Panc1 (cell line): ENCODE data around the gene EMSY. TPM values are rescaled to one million over a fixed set of nuclear protein-coding genes. Genes with fewer than 3 reads are reported as not detected.

Source experiments
- ATAC-seq: fragments of 200-7000 bp; cut with Tn5 transposase; 2 replicates; pipeline ENCODE4 v1.9.1; 2020; ENCODE audit warnings: mild to moderate bottlenecking, moderate library complexity
- BruUV-seq: library from RNA; stranded (reverse); fragments of 400-500 nt; replicated peaks from 2 replicates; lab custom pipeline; 2021; lab: Mats Ljungman, UMichigan
- CTCF ChIA-PET: fragments of 300-600 bp; sonication (Branson Sonifier 250); formaldehyde crosslinking; loops from one replicate; lab custom pipeline; 2022; ENCODE audit warnings: antibody characterized with exemption; lab: Charles Lee
- POLR2A ChIA-PET: fragments of 300-600 bp; sonication (Branson Sonifier 250); formaldehyde crosslinking; loops from one replicate; lab custom pipeline; 2022; ENCODE audit warnings: antibody characterized with exemption; lab: Charles Lee
- DNase-seq: peaks from one replicate; pipeline ENCODE4 v3.0.0-alpha.2; 2010; ENCODE audit warnings: low read depth, low spot score
- H3K27ac ChIP-seq: 2 replicates; pipeline ENCODE4 v1.5.1; 2011; ENCODE audit warnings: mild to moderate bottlenecking, low read length, inconsistent platforms
- H3K27me3 ChIP-seq: fragments of 200-500 bp; sonication (Bioruptor generic); 2 replicates; pipeline ENCODE4 v1.6.0; 2014; ENCODE audit warnings: low read length, inconsistent platforms; ENCODE audit not compliant: control insufficient read depth, insufficient read depth
- H3K36me3 ChIP-seq: fragments of 200-500 bp; sonication (Bioruptor generic); 2 replicates; pipeline ENCODE4 v1.5.1; 2014; ENCODE audit warnings: inconsistent platforms, mild to moderate bottlenecking, low read length, moderate library complexity; ENCODE audit not compliant: control insufficient read depth, insufficient read depth
- H3K4me1 ChIP-seq: 2 replicates; pipeline ENCODE4 v1.5.1; 2011; ENCODE audit warnings: inconsistent platforms, mild to moderate bottlenecking, low read length, moderate library complexity; ENCODE audit not compliant: control insufficient read depth, insufficient read depth
- H3K4me3 ChIP-seq, 2 experiments: 2 replicates each; pipeline ENCODE4 v1.5.1; 2011 to 2012; ENCODE audit warnings: low read depth in 2 of 2, low read length in 2 of 2, mild to moderate bottlenecking in 2 of 2, inconsistent platforms in 1 of 2, moderate library complexity in 1 of 2
- H3K9me3 ChIP-seq: fragments of 200-500 bp; sonication (Bioruptor generic); 2 replicates; pipeline ENCODE4 v1.5.1; 2014; ENCODE audit warnings: low read depth, mild to moderate bottlenecking, inconsistent platforms, low read length, moderate library complexity; ENCODE audit not compliant: control insufficient read depth, insufficient read depth
- CTCF ChIP-seq: fragments of 450-650 bp; IDR thresholded peaks from 2 replicates; pipeline ENCODE4 v1.5.1; 2017; ENCODE audit warnings: mild to moderate bottlenecking
- POLR2AphosphoS5 ChIP-seq: IDR thresholded peaks from 2 replicates; pipeline ENCODE4 v1.6.1; 2012; ENCODE audit warnings: mild to moderate bottlenecking, low read depth, low read length, moderate library complexity
- REST ChIP-seq, 2 experiments: IDR thresholded peaks; 2 replicates each; pipeline ENCODE4 v1.6.1; 2011 to 2012; ENCODE audit warnings: low read depth in 2 of 2, control low read depth in 1 of 2, low read length in 1 of 2, mild to moderate bottlenecking in 1 of 2, moderate library complexity in 1 of 2; ENCODE audit not compliant: insufficient read depth in 1 of 2
- SIN3A ChIP-seq: IDR thresholded peaks from 2 replicates; pipeline ENCODE4 v1.6.1; 2012; ENCODE audit warnings: low read depth, mild to moderate bottlenecking, low read length, moderate library complexity, borderline replicate concordance; ENCODE audit not compliant: insufficient read depth
- TCF7L2 ChIP-seq: IDR thresholded peaks from 2 replicates; pipeline ENCODE4 v1.6.1; 2011; ENCODE audit warnings: mild to moderate bottlenecking, low read depth, low read length, inconsistent platforms
- in situ Hi-C: cut with HindIII; loops from 2 replicates; pipeline ENCODE4 v1.10.0; 2016; ENCODE audit warnings: low sequenced_read_pairs, low pct_unique_long_range_greater_than_20kb
- intact Hi-C: fragments of 100-400 bp; cut with micrococcal nuclease; formaldehyde crosslinking; loops from one replicate; pipeline ENCODE4 v1.10.0; 2022; ENCODE audit not compliant: unreplicated experiment
- total RNA-seq: library from RNA; stranded (reverse); gene quantifications from one replicate; pipeline ENCODE4 v1.2.1, GENCODE V29; 2021; ENCODE audit not compliant: unreplicated experiment

EMSY gene
- total RNA-seq, 1 experiment from 2014 or later = 26.4 TPM

GRCh38 chr11:76526878-76527277, 82.1 kb downstream of the EMSY start:
- ATAC-seq = no peak
- peaks cover 3% of the 10 kb centered on the region; the same call in 1 of the 2 replicates for H3K36me3 ChIP-seq
- no TSS peak for BruUV-seq
- CTCF ChIA-PET = no interaction called here
- intact Hi-C loops (loop anchor here (10.0 kb wide), 1 partner anchor 162 kb away; no protein-coding TSS in a partner anchor), in situ Hi-C loops (no loop called here)
- POLR2A ChIA-PET = no interaction called here
- no peaks in the 10 kb centered on the region for H3K4me1 ChIP-seq
- H3K4me3 ChIP-seq = no peak overlapping the region
- DNase-seq = no peak
- no peaks in the 10 kb centered on the region for H3K27me3 ChIP-seq
- no peak overlapping the region for H3K27ac ChIP-seq
- TF ChIP-seq SIN3A = no peak
- no peak for TF ChIP-seq REST (IDR thresholded peaks at IDR 0.05; ENCODE audit: insufficient read depth in 1 of 2, low read depth in 2 of 2, low read length in 1 of 2)
- no peak for TF ChIP-seq POLR2AphosphoS5
- no peak for TF ChIP-seq CTCF
- H3K9me3 ChIP-seq = no peaks in the 10 kb centered on the region

- intact Hi-C loops = no loop called here
Measured at GRCh38 chr11:76542436-76542835, 97.6 kb downstream of the EMSY start.

More at GRCh38 chr11:76542436-76542835, 97.6 kb downstream of the EMSY start:
- H3K9me3 ChIP-seq = no peaks in the 10 kb centered on the region
- in situ Hi-C loops = no loop called here
- ChIA-PET CTCF (no interaction called here), POLR2A (interaction anchor here (0.6 kb wide), 1 partner anchor 116 kb away, joined by 3 read pairs; no protein-coding TSS in a partner anchor)
- no peak overlapping the region for H3K4me3 ChIP-seq
- TF ChIP-seq POLR2AphosphoS5 (no peak), TCF7L2 (no peak), CTCF (no peak), SIN3A (no peak), REST (IDR thresholded peaks at IDR 0.05; ENCODE audit: insufficient read depth in 1 of 2, low read depth in 2 of 2, low read length in 1 of 2) (no peak)
- no peak overlapping the region for H3K27ac ChIP-seq
- BruUV-seq = no TSS peak
- DNase-seq = no peak
- H3K4me1 ChIP-seq = no peaks in the 10 kb centered on the region
- H3K36me3 ChIP-seq = peaks cover 20% of the 10 kb centered on the region; the same call in 1 of the 2 replicates
- no peak for ATAC-seq
- no peaks in the 10 kb centered on the region for H3K27me3 ChIP-seq
